ENCODE data around the gene C1orf115. TPM values are rescaled to one million over a fixed set of nuclear protein-coding genes. Genes with fewer than 3 reads are reported as not detected.
"Not testable (repeated sequence)": the region's sequence is repeated elsewhere in the genome, so short reads cannot be mapped to it uniquely, and the experiment has no call there.

C1orf115 gene
- total and polyA plus RNA-seq, 3 experiments from 2014 or later, result 0.16 to 1.4 (median 0.18) TPM

- no peaks in the 10 kb centered on the region for H3K27me3 ChIP-seq (ENCODE audit: insufficient read depth, low read length, poor library complexity, severe bottlenecking)
- ChIA-PET CTCF (no interaction called here), POLR2A (no interaction called here)
- Mint-ChIP-seq H3K4me1 (no peaks in the 10 kb centered on the region), H3K9me3 (peaks cover 0 to 13% (median 10%) of the 10 kb centered on the region in 5 donors), H3K36me3 (no peaks in the 10 kb centered on the region), H3K27ac (no peak overlapping the region), H3K4me3 (no peak overlapping the region), H3K27me3 (peaks cover 8 to 10% of the 10 kb centered on the region in 2 donors)
- no peak for DNase-seq
- no peak overlapping the region for H3K27ac ChIP-seq (ENCODE audit: low read depth, low read length)
- no peak overlapping the region for H3K4me3 ChIP-seq (ENCODE audit: low read length)
- no peaks in the 10 kb centered on the region for H3K9me3 ChIP-seq (ENCODE audit: low read length)
- H3K36me3 ChIP-seq (ENCODE audit: insufficient read depth, low read length), result no peaks in the 10 kb centered on the region
- H3K4me1 ChIP-seq (ENCODE audit: insufficient read depth, low read length), result no peaks in the 10 kb centered on the region
Measured at GRCh38 chr1:220673921-220674320, 16.2 kb upstream of the C1orf115 start.

- ChIA-PET POLR2A (no interaction called here), CTCF (no interaction called here)
- no peak for DNase-seq
- H3K9me3 ChIP-seq (ENCODE audit: low read length), result no peaks in the 10 kb centered on the region
- H3K4me1 ChIP-seq (ENCODE audit: insufficient read depth, low read length), result peaks cover 3% of the 10 kb centered on the region
- H3K36me3 ChIP-seq (ENCODE audit: insufficient read depth, low read length), result no peaks in the 10 kb centered on the region
- H3K27me3 Mint-ChIP-seq, result peaks cover 6 to 14% of the 10 kb centered on the region in 2 donors
- no peak overlapping the region for H3K4me3 Mint-ChIP-seq
- H3K27ac Mint-ChIP-seq, result no peak overlapping the region
- H3K9me3 Mint-ChIP-seq, result no peaks in the 10 kb centered on the region
- H3K36me3 Mint-ChIP-seq, result no peaks in the 10 kb centered on the region
- no peaks in the 10 kb centered on the region for H3K27me3 ChIP-seq (ENCODE audit: insufficient read depth, low read length, poor library complexity, severe bottlenecking)
- H3K4me1 Mint-ChIP-seq, result peaks cover 0 to 6% (median 0%) of the 10 kb centered on the region in 3 donors
- no peak overlapping the region for H3K4me3 ChIP-seq (ENCODE audit: low read length)
- no peak overlapping the region for H3K27ac ChIP-seq (ENCODE audit: low read depth, low read length)
Measured at GRCh38 chr1:220677251-220677650, 12.9 kb upstream of the C1orf115 start.

GRCh38 chr1:220680085-220680687 is 10.0 kb upstream of the C1orf115 start:
- CTCF ChIA-PET, result no interaction called here
- Mint-ChIP-seq H3K27me3 (peaks cover 0 to 4% of the 10 kb centered on the region in 2 donors), H3K4me3 (no peak overlapping the region), H3K4me1 (peaks cover 0 to 6% (median 0%) of the 10 kb centered on the region in 3 donors), H3K27ac (no peak overlapping the region), H3K36me3 (no peaks in the 10 kb centered on the region), H3K9me3 (no peaks in the 10 kb centered on the region)
- no peak overlapping the region for H3K27ac ChIP-seq (ENCODE audit: low read depth, low read length)
- no peak overlapping the region for H3K4me3 ChIP-seq (ENCODE audit: low read length)
- H3K4me1 ChIP-seq (ENCODE audit: insufficient read depth, low read length), result peaks cover 3% of the 10 kb centered on the region
- no peaks in the 10 kb centered on the region for H3K9me3 ChIP-seq (ENCODE audit: low read length)
- H3K36me3 ChIP-seq (ENCODE audit: insufficient read depth, low read length), result no peaks in the 10 kb centered on the region
- DNase-seq, result peak in 1 of 5 donors; percentile 12
- H3K27me3 ChIP-seq (ENCODE audit: insufficient read depth, low read length, poor library complexity, severe bottlenecking), result peaks cover 4% of the 10 kb centered on the region
- POLR2A ChIA-PET, result no interaction called here

GRCh38 chr1:220681220-220681880 is 8.8 kb upstream of the C1orf115 start:
- no peak overlapping the region for H3K27ac Mint-ChIP-seq
- H3K27me3 Mint-ChIP-seq, result peaks cover under 1 to 4% of the 10 kb centered on the region in 2 donors
- H3K4me3 Mint-ChIP-seq, result no peak overlapping the region
- POLR2A ChIA-PET, result no interaction called here
- Histone ChIP-seq H3K4me3 (ENCODE audit: low read length) (no peak overlapping the region), H3K36me3 (ENCODE audit: insufficient read depth, low read length) (no peaks in the 10 kb centered on the region), H3K9me3 (ENCODE audit: low read length) (no peaks in the 10 kb centered on the region), H3K27ac (ENCODE audit: low read depth, low read length) (no peak overlapping the region), H3K27me3 (ENCODE audit: insufficient read depth, low read length, poor library complexity, severe bottlenecking) (peaks cover 4% of the 10 kb centered on the region), H3K4me1 (ENCODE audit: insufficient read depth, low read length) (peaks cover 3% of the 10 kb centered on the region)
- H3K9me3 Mint-ChIP-seq, result no peaks in the 10 kb centered on the region
- CTCF ChIA-PET, result interaction anchor here (0.9 to 1.2 kb wide), 2 partner anchors 12 to 52 kb away, joined by 3 to 8 read pairs; no protein-coding TSS in a partner anchor
- no peak for DNase-seq
- peaks cover 0 to 6% (median 0%) of the 10 kb centered on the region in 3 donors for H3K4me1 Mint-ChIP-seq
- H3K36me3 Mint-ChIP-seq, result no peaks in the 10 kb centered on the region

GRCh38 chr1:220682901-220683576 is 7.1 kb upstream of the C1orf115 start:
- Histone ChIP-seq H3K4me3 (ENCODE audit: low read length) (no peak overlapping the region), H3K4me1 (ENCODE audit: insufficient read depth, low read length) (peaks cover 3% of the 10 kb centered on the region), H3K9me3 (ENCODE audit: low read length) (no peaks in the 10 kb centered on the region), H3K27me3 (ENCODE audit: insufficient read depth, low read length, poor library complexity, severe bottlenecking) (peaks cover 4% of the 10 kb centered on the region), H3K36me3 (ENCODE audit: insufficient read depth, low read length) (no peaks in the 10 kb centered on the region), H3K27ac (ENCODE audit: low read depth, low read length) (no peak overlapping the region)
- H3K36me3 Mint-ChIP-seq, result no peaks in the 10 kb centered on the region
- H3K27me3 Mint-ChIP-seq, result peaks cover 5 to 9% of the 10 kb centered on the region in 2 donors
- DNase-seq, result no peak
- no peak overlapping the region for H3K4me3 Mint-ChIP-seq
- H3K4me1 Mint-ChIP-seq, result peaks cover 0 to 6% (median 0%) of the 10 kb centered on the region in 3 donors
- no peaks in the 10 kb centered on the region for H3K9me3 Mint-ChIP-seq
- ChIA-PET POLR2A (no interaction called here), CTCF (no interaction called here)
- H3K27ac Mint-ChIP-seq, result no peak overlapping the region

GRCh38 chr1:220683716-220684115 is 6.4 kb upstream of the C1orf115 start:
- H3K27me3 ChIP-seq (ENCODE audit: insufficient read depth, low read length, poor library complexity, severe bottlenecking); H3K9me3 ChIP-seq (ENCODE audit: low read length); CTCF ChIA-PET; H3K4me3 Mint-ChIP-seq; H3K27ac Mint-ChIP-seq; POLR2A ChIA-PET; H3K36me3 Mint-ChIP-seq; H3K4me1 Mint-ChIP-seq; DNase-seq; H3K27ac ChIP-seq (ENCODE audit: low read depth, low read length); H3K27me3 Mint-ChIP-seq; H3K4me3 ChIP-seq (ENCODE audit: low read length); H3K4me1 ChIP-seq (ENCODE audit: insufficient read depth, low read length); H3K9me3 Mint-ChIP-seq; H3K36me3 ChIP-seq (ENCODE audit: insufficient read depth, low read length): not testable (repeated sequence)

GRCh38 chr1:220684890-220685289 is 5.3 kb upstream of the C1orf115 start:
- no peak for DNase-seq
- Histone ChIP-seq H3K9me3 (ENCODE audit: low read length) (no peaks in the 10 kb centered on the region), H3K27ac (ENCODE audit: low read depth, low read length) (no peak overlapping the region), H3K36me3 (ENCODE audit: insufficient read depth, low read length) (no peaks in the 10 kb centered on the region), H3K4me3 (ENCODE audit: low read length) (no peak overlapping the region), H3K4me1 (ENCODE audit: insufficient read depth, low read length) (peaks cover 3% of the 10 kb centered on the region), H3K27me3 (ENCODE audit: insufficient read depth, low read length, poor library complexity, severe bottlenecking) (peaks cover 4% of the 10 kb centered on the region)
- CTCF ChIA-PET, result no interaction called here
- H3K4me3 Mint-ChIP-seq, result no peak overlapping the region
- H3K27me3 Mint-ChIP-seq, result peaks cover 5 to 13% of the 10 kb centered on the region in 2 donors
- H3K36me3 Mint-ChIP-seq, result no peaks in the 10 kb centered on the region
- H3K4me1 Mint-ChIP-seq, result peaks cover 3 to 10% (median 3%) of the 10 kb centered on the region in 3 donors
- peaks cover 0 to 2% (median 0%) of the 10 kb centered on the region in 5 donors for H3K9me3 Mint-ChIP-seq
- H3K27ac Mint-ChIP-seq, result peak overlapping the region in 1 of 8 donors; percentile 91
- POLR2A ChIA-PET, result no interaction called here

GRCh38 chr1:220685879-220686278 is 4.3 kb upstream of the C1orf115 start:
- POLR2A ChIA-PET, result no interaction called here
- Mint-ChIP-seq H3K4me3 (no peak overlapping the region), H3K36me3 (no peaks in the 10 kb centered on the region), H3K9me3 (peaks cover 0 to 2% (median 0%) of the 10 kb centered on the region in 5 donors), H3K27me3 (peaks cover 5 to 11% of the 10 kb centered on the region in 2 donors), H3K4me1 (peaks cover 4 to 15% (median 5%) of the 10 kb centered on the region in 3 donors), H3K27ac (no peak overlapping the region)
- Histone ChIP-seq H3K27me3 (ENCODE audit: insufficient read depth, low read length, poor library complexity, severe bottlenecking) (peaks cover 4% of the 10 kb centered on the region), H3K36me3 (ENCODE audit: insufficient read depth, low read length) (no peaks in the 10 kb centered on the region), H3K4me1 (ENCODE audit: insufficient read depth, low read length) (no peaks in the 10 kb centered on the region), H3K27ac (ENCODE audit: low read depth, low read length) (no peak overlapping the region), H3K9me3 (ENCODE audit: low read length) (no peaks in the 10 kb centered on the region), H3K4me3 (ENCODE audit: low read length) (no peak overlapping the region)
- CTCF ChIA-PET, result no interaction called here
- DNase-seq, result no peak
